ENCODE results near the gene KIAA0232.

GRCh38 chr4:6794189-6794588 is 11.7 kb downstream of the KIAA0232 start:
- TF ChIP-seq CTCF (IDR thresholded peaks at IDR 0.05 in 4 of 5, conservative IDR thresholded peaks at IDR 0.05 in 1 of 5), result no peak
- no peak for TF ChIP-seq POLR2A (IDR thresholded peaks at IDR 0.05)
